ENCODE results near the gene ORM2. TPM values are rescaled to one million over a fixed set of nuclear protein-coding genes. Genes with fewer than 3 reads are reported as not detected.
"Not testable (repeated sequence)": the region's sequence is repeated elsewhere in the genome, so short reads cannot be mapped to it uniquely, and the experiment has no call there.

The ORM2 gene
- not detected for polyA plus RNA-seq (2013, experiment 1 of 2)
- polyA plus RNA-seq (2013, experiment 2 of 2) = not detected

DNA sequence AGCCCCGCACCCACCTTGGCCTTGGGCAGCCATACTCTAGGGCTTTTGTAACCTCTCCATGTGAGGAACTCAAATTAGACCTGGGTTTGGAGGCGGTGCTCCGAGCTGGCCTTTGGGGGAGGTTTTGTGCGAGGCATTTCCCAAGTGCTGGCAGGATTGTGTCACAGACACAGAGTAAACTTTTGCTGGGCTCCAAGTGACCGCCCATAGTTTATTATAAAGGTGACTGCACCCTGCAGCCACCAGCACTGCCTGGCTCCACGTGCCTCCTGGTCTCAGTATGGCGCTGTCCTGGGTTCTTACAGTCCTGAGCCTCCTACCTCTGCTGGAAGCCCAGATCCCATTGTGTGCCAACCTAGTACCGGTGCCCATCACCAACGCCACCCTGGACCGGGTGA, at the start of gene ORM2:
TSS of gene ORM2 (plus strand) at position 245 of the 398 bp plus-strand sequence. CDS start at position 281, 36 bp downstream.
- not testable (repeated sequence) for DNase-seq; H2AFZ ChIP-seq (ENCODE audit: low read depth, low read length); H3K4me2 ChIP-seq (ENCODE audit: low read length, poor library complexity, severe bottlenecking); H3K79me1 ChIP-seq (replicated peaks; ENCODE audit: low read length, poor library complexity, severe bottlenecking); H3K27ac ChIP-seq (ENCODE audit: low read length, poor library complexity, severe bottlenecking); H2AK5ac ChIP-seq (ENCODE audit: low read length, severe bottlenecking); H4K8ac ChIP-seq (ENCODE audit: low read length); H2BK12ac ChIP-seq (ENCODE audit: low read length in 2 of 2); H3K4me3 ChIP-seq (ENCODE audit: insufficient read depth in 1 of 2, low read depth in 1 of 2, low read length in 2 of 2); H3K23ac ChIP-seq (ENCODE audit: low read length in 2 of 2); H3K9ac ChIP-seq (ENCODE audit: low read length); H3K14ac ChIP-seq (ENCODE audit: low read length in 2 of 2); H2BK15ac ChIP-seq (ENCODE audit: low read depth, poor library complexity, severe bottlenecking); H2BK5ac ChIP-seq (ENCODE audit: low read depth, low read length, poor library complexity, severe bottlenecking); H4K91ac ChIP-seq (ENCODE audit: low read length); H3K9me3 ChIP-seq (ENCODE audit: control insufficient read depth, low read length); H3K36me3 ChIP-seq (ENCODE audit: control insufficient read depth in 1 of 2, insufficient read depth in 2 of 2, low read depth in 1 of 2, low read length in 2 of 2); H3K4me1 ChIP-seq (ENCODE audit: control insufficient read depth, insufficient read depth, low read depth, low read length); H3K4ac ChIP-seq (ENCODE audit: low read depth in 1 of 2, low read length in 2 of 2); H2BK120ac ChIP-seq (ENCODE audit: low read depth, low read length); H3K18ac ChIP-seq (ENCODE audit: low read depth in 1 of 2, low read length in 2 of 2)
- H3K27me3 ChIP-seq (ENCODE audit: control insufficient read depth in 1 of 2, insufficient read depth in 1 of 2, low read length in 2 of 2) = peaks cover 0 to 20% of the 10 kb centered on the region in 2 experiments
- WGBS = no CpG with 5 or more reads among the region's 10 CpGs

DNA sequence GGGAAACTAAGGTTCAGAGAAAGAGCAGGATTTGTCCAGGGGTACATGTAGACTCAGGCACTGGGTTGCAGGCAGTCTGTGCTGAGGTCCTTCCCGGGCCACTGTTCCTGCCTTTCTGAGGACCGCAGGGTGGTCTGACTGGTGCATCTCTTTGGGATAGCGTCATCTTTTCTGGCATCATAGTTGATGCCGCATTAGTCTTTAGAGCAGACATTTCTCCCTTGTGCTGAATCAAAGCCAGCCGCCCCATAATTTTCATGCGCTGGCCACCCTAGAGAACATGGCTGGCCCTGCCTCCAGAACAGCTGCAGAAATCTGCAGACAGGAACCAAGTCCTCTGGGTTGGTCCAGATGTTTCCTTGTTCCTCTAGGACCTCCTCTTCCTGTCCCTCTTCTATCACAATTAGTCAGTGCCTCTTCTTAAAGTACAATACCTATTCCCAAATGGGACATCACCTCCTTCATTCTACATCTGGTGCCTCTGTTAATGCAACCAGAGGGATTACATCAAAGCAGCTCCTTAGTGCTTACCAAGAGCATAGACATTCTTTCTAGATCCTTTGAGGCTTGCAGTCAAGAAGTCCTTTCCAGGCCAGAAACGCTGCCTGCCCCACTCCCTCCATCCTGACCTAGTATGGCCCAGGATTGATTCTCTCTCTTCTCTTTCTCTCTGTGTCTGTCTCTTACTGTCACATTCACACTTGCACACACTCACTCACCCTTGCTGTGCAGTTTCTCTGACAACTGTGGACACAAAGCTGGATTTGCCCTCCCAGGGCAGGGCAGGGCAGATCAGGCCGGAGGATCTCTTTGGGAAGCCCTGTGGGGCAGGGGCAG, 48.8 kb upstream of the ORM2 start:
- Histone ChIP-seq H3K4ac (ENCODE audit: low read depth in 1 of 2, low read length in 2 of 2) (no peak overlapping the region), H3K27ac (ENCODE audit: low read length, poor library complexity, severe bottlenecking) (no peak overlapping the region), H2BK120ac (ENCODE audit: low read depth, low read length) (no peak overlapping the region), H3K9ac (ENCODE audit: low read length) (no peak overlapping the region), H3K27me3 (ENCODE audit: control insufficient read depth in 1 of 2, insufficient read depth in 1 of 2, low read length in 2 of 2) (no peaks in the 10 kb centered on the region), H3K14ac (ENCODE audit: low read length in 2 of 2) (no peak overlapping the region), H3K18ac (ENCODE audit: low read depth in 1 of 2, low read length in 2 of 2) (peak overlapping the region in 1 of 2 experiments; percentile 49), H4K8ac (ENCODE audit: low read length) (no peak overlapping the region), H3K4me2 (ENCODE audit: low read length, poor library complexity, severe bottlenecking) (no peak overlapping the region), H2BK15ac (ENCODE audit: low read depth, poor library complexity, severe bottlenecking) (no peak overlapping the region), H2BK5ac (ENCODE audit: low read depth, low read length, poor library complexity, severe bottlenecking) (no peak overlapping the region), H3K36me3 (ENCODE audit: control insufficient read depth in 1 of 2, insufficient read depth in 2 of 2, low read depth in 1 of 2, low read length in 2 of 2) (peaks cover 3 to 37% of the 10 kb centered on the region in 2 experiments), H2AFZ (ENCODE audit: low read depth, low read length) (no peak overlapping the region), H2BK12ac (ENCODE audit: low read length in 2 of 2) (peak overlapping the region in 1 of 2 experiments; percentile 43), H3K79me1 (replicated peaks; ENCODE audit: low read length, poor library complexity, severe bottlenecking) (peaks cover 4% of the 10 kb centered on the region), H3K4me1 (ENCODE audit: control insufficient read depth, insufficient read depth, low read depth, low read length) (peaks cover 73% of the 10 kb centered on the region), H2AK5ac (ENCODE audit: low read length, severe bottlenecking) (peak overlapping the region; percentile 1), H3K9me3 (ENCODE audit: control insufficient read depth, low read length) (no peaks in the 10 kb centered on the region), H3K23ac (ENCODE audit: low read length in 2 of 2) (no peak overlapping the region), H4K91ac (ENCODE audit: low read length) (no peak overlapping the region), H3K4me3 (ENCODE audit: insufficient read depth in 1 of 2, low read depth in 1 of 2, low read length in 2 of 2) (no peak overlapping the region)
- WGBS = 89% methylated on average over 8 of the region's 8 CpGs
- DNase-seq = no peak

DNA sequence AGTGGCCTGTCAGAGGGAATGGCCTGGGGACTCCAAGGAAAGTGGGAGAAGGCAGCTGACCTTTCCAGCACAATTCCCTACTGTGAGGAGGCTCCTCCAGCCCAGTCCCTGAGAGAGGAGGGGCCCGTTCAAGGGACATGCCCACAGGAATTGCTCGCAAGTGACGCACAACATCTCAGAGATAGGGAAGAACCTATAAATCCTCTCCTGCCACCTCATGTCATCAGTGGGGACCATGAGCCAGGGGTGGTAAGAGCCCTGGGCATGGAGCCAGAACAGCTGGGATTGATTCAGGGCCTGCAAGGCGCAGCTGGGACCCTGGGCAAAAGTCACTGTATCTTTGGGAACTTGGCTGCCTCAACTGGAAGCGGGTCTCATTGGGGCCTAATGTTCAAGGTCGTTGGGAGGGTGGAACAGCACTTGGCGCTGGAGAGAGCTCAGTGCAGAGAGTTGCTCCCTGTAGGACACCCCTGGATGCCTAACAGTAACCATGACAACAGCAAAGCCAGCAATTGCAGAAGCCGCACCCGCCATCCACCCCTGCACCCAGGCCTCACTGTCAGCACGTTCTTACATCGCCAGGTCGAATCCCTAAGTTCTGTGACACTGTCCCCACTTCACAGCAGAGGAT, 48.1 kb upstream of the ORM2 start:
- Histone ChIP-seq H4K91ac (ENCODE audit: low read length) (no peak overlapping the region), H2BK120ac (ENCODE audit: low read depth, low read length) (no peak overlapping the region), H3K4me1 (ENCODE audit: control insufficient read depth, insufficient read depth, low read depth, low read length) (peaks cover 73% of the 10 kb centered on the region), H3K4ac (ENCODE audit: low read depth in 1 of 2, low read length in 2 of 2) (no peak overlapping the region), H3K14ac (ENCODE audit: low read length in 2 of 2) (no peak overlapping the region), H2BK15ac (ENCODE audit: low read depth, poor library complexity, severe bottlenecking) (no peak overlapping the region), H3K27me3 (ENCODE audit: control insufficient read depth in 1 of 2, insufficient read depth in 1 of 2, low read length in 2 of 2) (no peaks in the 10 kb centered on the region), H2AK5ac (ENCODE audit: low read length, severe bottlenecking) (peak overlapping the region; percentile 1), H3K9ac (ENCODE audit: low read length) (no peak overlapping the region), H3K9me3 (ENCODE audit: control insufficient read depth, low read length) (no peaks in the 10 kb centered on the region), H3K23ac (ENCODE audit: low read length in 2 of 2) (no peak overlapping the region), H3K79me1 (replicated peaks; ENCODE audit: low read length, poor library complexity, severe bottlenecking) (peaks cover 4% of the 10 kb centered on the region), H2AFZ (ENCODE audit: low read depth, low read length) (no peak overlapping the region), H2BK5ac (ENCODE audit: low read depth, low read length, poor library complexity, severe bottlenecking) (no peak overlapping the region), H4K8ac (ENCODE audit: low read length) (no peak overlapping the region), H3K18ac (ENCODE audit: low read depth in 1 of 2, low read length in 2 of 2) (peak overlapping the region in 1 of 2 experiments; percentile 31), H2BK12ac (ENCODE audit: low read length in 2 of 2) (peak overlapping the region in 1 of 2 experiments; percentile 43), H3K4me2 (ENCODE audit: low read length, poor library complexity, severe bottlenecking) (no peak overlapping the region), H3K27ac (ENCODE audit: low read length, poor library complexity, severe bottlenecking) (no peak overlapping the region), H3K4me3 (ENCODE audit: insufficient read depth in 1 of 2, low read depth in 1 of 2, low read length in 2 of 2) (no peak overlapping the region), H3K36me3 (ENCODE audit: control insufficient read depth in 1 of 2, insufficient read depth in 2 of 2, low read depth in 1 of 2, low read length in 2 of 2) (peaks cover 0 to 34% of the 10 kb centered on the region in 2 experiments)
- DNase-seq = peak; percentile 76
- WGBS = 75% methylated on average over 12 of the region's 12 CpGs

DNA sequence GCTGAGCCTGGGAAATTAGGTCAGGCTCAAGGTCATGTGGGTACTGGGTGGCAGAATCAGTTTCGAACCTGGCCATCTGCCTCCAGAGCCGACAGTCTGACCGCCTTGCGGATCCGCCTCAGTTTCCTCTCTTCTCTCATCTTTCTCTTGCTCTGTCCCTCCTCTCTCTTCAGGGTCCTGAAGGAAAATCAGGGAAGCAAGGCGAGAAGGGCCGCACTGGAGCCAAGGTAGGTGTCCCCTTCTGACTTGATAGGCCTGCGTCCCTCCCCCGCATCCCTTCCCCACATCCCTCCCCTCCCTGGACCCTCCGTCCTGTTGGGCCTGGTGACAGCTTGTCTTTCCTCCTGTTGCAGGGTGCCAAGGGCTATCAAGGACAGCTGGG, 47.6 kb upstream of the ORM2 start:
- H2BK15ac ChIP-seq (ENCODE audit: low read depth, poor library complexity, severe bottlenecking) = no peak overlapping the region
- H3K4ac ChIP-seq (ENCODE audit: low read depth in 1 of 2, low read length in 2 of 2) = no peak overlapping the region
- peaks cover 7% of the 10 kb centered on the region for H3K79me1 ChIP-seq (replicated peaks; ENCODE audit: low read length, poor library complexity, severe bottlenecking)
- no peak overlapping the region for H3K4me2 ChIP-seq (ENCODE audit: low read length, poor library complexity, severe bottlenecking)
- no peak overlapping the region for H3K9ac ChIP-seq (ENCODE audit: low read length)
- DNase-seq = no peak
- peak overlapping the region; percentile 3 for H2AK5ac ChIP-seq (ENCODE audit: low read length, severe bottlenecking)
- no peak overlapping the region for H3K23ac ChIP-seq (ENCODE audit: low read length in 2 of 2)
- H2BK12ac ChIP-seq (ENCODE audit: low read length in 2 of 2) = no peak overlapping the region
- no peak overlapping the region for H4K8ac ChIP-seq (ENCODE audit: low read length)
- H3K27me3 ChIP-seq (ENCODE audit: control insufficient read depth in 1 of 2, insufficient read depth in 1 of 2, low read length in 2 of 2) = no peaks in the 10 kb centered on the region
- H2BK5ac ChIP-seq (ENCODE audit: low read depth, low read length, poor library complexity, severe bottlenecking) = no peak overlapping the region
- peaks cover 73% of the 10 kb centered on the region for H3K4me1 ChIP-seq (ENCODE audit: control insufficient read depth, insufficient read depth, low read depth, low read length)
- no peaks in the 10 kb centered on the region for H3K9me3 ChIP-seq (ENCODE audit: control insufficient read depth, low read length)
- WGBS = 98% methylated on average over 9 of the region's 10 CpGs
- H2AFZ ChIP-seq (ENCODE audit: low read depth, low read length) = no peak overlapping the region
- H3K4me3 ChIP-seq (ENCODE audit: insufficient read depth in 1 of 2, low read depth in 1 of 2, low read length in 2 of 2) = no peak overlapping the region
- peaks cover 0 to 39% of the 10 kb centered on the region in 2 experiments for H3K36me3 ChIP-seq (ENCODE audit: control insufficient read depth in 1 of 2, insufficient read depth in 2 of 2, low read depth in 1 of 2, low read length in 2 of 2)
- peak overlapping the region; percentile 52 for H4K91ac ChIP-seq (ENCODE audit: low read length)
- H3K27ac ChIP-seq (ENCODE audit: low read length, poor library complexity, severe bottlenecking) = peak overlapping the region; percentile 24
- no peak overlapping the region for H2BK120ac ChIP-seq (ENCODE audit: low read depth, low read length)
- H3K14ac ChIP-seq (ENCODE audit: low read length in 2 of 2) = no peak overlapping the region
- no peak overlapping the region for H3K18ac ChIP-seq (ENCODE audit: low read depth in 1 of 2, low read length in 2 of 2)
